Upper lobe of left lung (tissue), 6 donors: Measurements from ENCODE around the gene DRC1. TPM values are rescaled to one million over a fixed set of nuclear protein-coding genes. Genes with fewer than 3 reads are reported as not detected.
A peak's percentile ranks its signal among the peaks of the same experiment; 100 is the strongest.

Source experiments
- ATAC-seq, 2 donors: fragments of 200-7000 bp; cut with Tn5 transposase; one replicate each; pipeline ENCODE4 v1.9.1; 2022; ENCODE audit warnings: mild to moderate bottlenecking in 2 of 2, moderate library complexity in 2 of 2; ENCODE audit not compliant: low FRiP score in 2 of 2
- DNase-seq, 2 donors: peaks; one replicate each; pipeline ENCODE4 v3.0.0-alpha.2; 2019 to 2020
- H3K27ac ChIP-seq, 4 donors: fragments of 200-600 bp; sonication (generic); one replicate each; pipeline ENCODE4 v1.5.1; 2016 to 2019
- H3K27me3 ChIP-seq, 4 donors: fragments of 200-600 bp; sonication (generic); one replicate each; pipeline ENCODE4 v1.5.1; 2017 to 2019
- H3K36me3 ChIP-seq, 4 donors: fragments of 200-600 bp; sonication (generic); one replicate each; pipeline ENCODE4 v1.5.1; 2016 to 2019
- H3K4me1 ChIP-seq, 4 donors: fragments of 200-600 bp; sonication (generic); one replicate each; pipeline ENCODE4 v1.5.1; 2018 to 2019
- H3K4me3 ChIP-seq, 4 donors: fragments of 200-600 bp; sonication (generic); one replicate each; pipeline ENCODE4 v1.5.1; 2017 to 2019; ENCODE audit warnings: mild to moderate bottlenecking in 2 of 4, moderate library complexity in 1 of 4
- H3K9me3 ChIP-seq, 4 donors: fragments of 200-600 bp; sonication (generic); one replicate each; pipeline ENCODE4 v1.5.1; 2018 to 2019
- EP300 ChIP-seq, 4 donors: sonication (generic); formaldehyde crosslinking; IDR thresholded peaks; one replicate each; pipeline ENCODE4 v1.5.1; 2017; ENCODE audit warnings: antibody characterized with exemption in 4 of 4, control low read depth in 2 of 4
- POLR2A ChIP-seq, 4 donors: fragments of 450-650 bp; IDR thresholded peaks; one replicate each; pipeline ENCODE4 v1.5.1; 2016 to 2017; ENCODE audit warnings: antibody characterized with exemption in 4 of 4, mild to moderate bottlenecking in 2 of 4
- POLR2AphosphoS5 ChIP-seq, 2 donors: sonication (generic); formaldehyde crosslinking; IDR thresholded peaks; one replicate each; pipeline ENCODE4 v1.5.1; 2017; ENCODE audit warnings: antibody characterized with exemption in 2 of 2
- WGBS, 2 donors: methylation state at CpG; one replicate each; pipeline ENCODE4 v1.1.5; 2017 to 2018; 5-methylcytosine and 5-hydroxymethylcytosine counted together
- total RNA-seq, 6 donors: library from RNA; depleted of rRNA in 4 of 6; stranded (reverse); fragments of >200 nt in 4 of 6; gene quantifications; one replicate each; pipeline versions ENCODE4 v1.1.0 to v1.2.1, GENCODE V29; 2016 to 2021
- TF ChIP-seq, protein P1 (sequence below), 6 experiments: fragments of 450-650 bp in 4 of 6; fragments of 200-600 bp in 2 of 6; sonication (generic) in 2 of 6; IDR thresholded peaks; one replicate each; pipeline ENCODE4 v1.5.1; 2016 to 2019; ENCODE audit warnings: antibody characterized with exemption in 6 of 6
- donor health status: DM: no; HTN: no; CAD: no; lungs with moderate emphysema.
- donor health status: DM: no; HTN: yes; CAD: no; lungs with severe emphysema.

DRC1 gene
- total RNA-seq, 6 donors from 2014 or later = 0.17 to 27.4 (median 4.7) TPM

DNA sequence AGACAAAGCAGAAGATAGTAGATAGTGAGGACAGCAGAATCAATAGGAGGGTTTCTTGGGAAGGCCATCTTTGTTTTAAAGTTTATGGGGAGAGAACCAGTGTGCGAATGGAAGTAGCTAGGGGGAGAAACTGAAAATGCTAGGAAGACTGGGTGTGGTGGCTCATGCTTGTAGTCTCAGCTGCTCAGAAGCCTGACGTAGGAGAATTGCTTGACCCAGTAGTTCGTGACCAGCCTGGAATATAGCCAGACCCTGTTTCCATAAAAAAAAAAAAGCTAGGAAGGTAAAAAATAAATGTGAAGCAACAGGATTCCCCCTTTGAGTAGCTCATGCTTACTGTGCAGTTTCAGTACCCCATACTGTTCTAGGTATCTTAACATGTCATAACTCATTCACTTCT is 19.2 kb upstream of the DRC1 start:
- Histone ChIP-seq H3K4me3 (no peak overlapping the region), H3K27me3 (no peaks in the 10 kb centered on the region), H3K4me1 (no peaks in the 10 kb centered on the region), H3K9me3 (no peaks in the 10 kb centered on the region), H3K36me3 (peaks cover 0 to 46% (median 6%) of the 10 kb centered on the region in 4 donors), H3K27ac (no peak overlapping the region)
- DNase-seq (no peak), ATAC-seq (peak in 1 of 2 donors; percentile 44)
- TF ChIP-seq POLR2AphosphoS5 (IDR thresholded peaks at IDR 0.05) (no peak), EP300 (IDR thresholded peaks at IDR 0.05) (no peak), POLR2A (IDR thresholded peaks at IDR 0.05) (no peak)
- TF ChIP-seq, protein P1, sequence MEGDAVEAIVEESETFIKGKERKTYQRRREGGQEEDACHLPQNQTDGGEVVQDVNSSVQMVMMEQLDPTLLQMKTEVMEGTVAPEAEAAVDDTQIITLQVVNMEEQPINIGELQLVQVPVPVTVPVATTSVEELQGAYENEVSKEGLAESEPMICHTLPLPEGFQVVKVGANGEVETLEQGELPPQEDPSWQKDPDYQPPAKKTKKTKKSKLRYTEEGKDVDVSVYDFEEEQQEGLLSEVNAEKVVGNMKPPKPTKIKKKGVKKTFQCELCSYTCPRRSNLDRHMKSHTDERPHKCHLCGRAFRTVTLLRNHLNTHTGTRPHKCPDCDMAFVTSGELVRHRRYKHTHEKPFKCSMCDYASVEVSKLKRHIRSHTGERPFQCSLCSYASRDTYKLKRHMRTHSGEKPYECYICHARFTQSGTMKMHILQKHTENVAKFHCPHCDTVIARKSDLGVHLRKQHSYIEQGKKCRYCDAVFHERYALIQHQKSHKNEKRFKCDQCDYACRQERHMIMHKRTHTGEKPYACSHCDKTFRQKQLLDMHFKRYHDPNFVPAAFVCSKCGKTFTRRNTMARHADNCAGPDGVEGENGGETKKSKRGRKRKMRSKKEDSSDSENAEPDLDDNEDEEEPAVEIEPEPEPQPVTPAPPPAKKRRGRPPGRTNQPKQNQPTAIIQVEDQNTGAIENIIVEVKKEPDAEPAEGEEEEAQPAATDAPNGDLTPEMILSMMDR (IDR thresholded peaks at IDR 0.05) = no peak
- 88 to 89% methylated on average over 3 of the region's 3 CpGs for WGBS, 2 donors

DNA sequence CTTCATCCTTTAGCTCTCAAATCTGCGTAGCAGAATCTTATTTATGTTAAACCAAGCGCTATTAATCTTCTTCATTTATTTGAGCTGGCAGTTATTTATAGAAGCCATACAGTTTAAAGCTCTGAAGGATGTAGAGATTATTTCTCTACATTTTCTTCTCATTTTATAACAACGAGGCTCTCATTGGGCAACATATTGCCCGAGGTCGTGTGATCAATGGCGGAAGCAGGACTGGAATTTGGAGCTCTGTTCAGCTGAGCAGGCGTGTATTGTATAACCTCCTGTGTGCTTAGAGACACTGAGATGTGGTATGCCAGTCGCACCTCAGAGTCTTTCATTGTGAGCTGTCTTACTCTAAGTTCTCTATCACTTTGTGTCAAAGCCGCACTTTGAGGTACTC is 17.5 kb upstream of the DRC1 start:
- Histone ChIP-seq H3K36me3 (peaks cover 4 to 44% (median 6%) of the 10 kb centered on the region in 4 donors), H3K4me1 (no peaks in the 10 kb centered on the region), H3K27me3 (no peaks in the 10 kb centered on the region), H3K4me3 (no peak overlapping the region), H3K9me3 (no peaks in the 10 kb centered on the region), H3K27ac (no peak overlapping the region)
- TF ChIP-seq POLR2AphosphoS5 (IDR thresholded peaks at IDR 0.05) = no peak
- TF ChIP-seq EP300 (IDR thresholded peaks at IDR 0.05) = no peak
- TF ChIP-seq POLR2A (IDR thresholded peaks at IDR 0.05) = no peak
- TF ChIP-seq, protein P1 (IDR thresholded peaks at IDR 0.05) = no peak
- WGBS, 2 donors = 90 to 93% methylated on average over 9 of the region's 9 CpGs
- ATAC-seq (no peak), DNase-seq (no peak)

DNA sequence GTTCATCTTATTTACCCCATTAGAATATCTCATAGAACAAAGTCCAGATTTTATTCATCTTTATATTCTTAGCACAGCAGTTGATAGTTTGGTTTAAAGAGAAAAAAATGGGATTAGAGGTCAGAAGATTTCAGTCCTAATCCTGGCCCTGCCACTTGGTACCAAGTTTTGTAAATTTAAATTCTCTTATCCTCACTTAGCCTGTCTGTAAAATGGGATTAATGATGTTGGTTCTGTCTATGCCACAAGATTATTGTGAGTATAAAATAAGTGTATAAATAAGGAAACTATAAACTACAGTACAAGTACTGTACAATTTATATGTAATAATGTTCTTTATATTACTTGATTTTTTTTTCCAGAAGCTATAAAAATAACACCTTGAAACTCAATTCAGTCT is 17.1 kb upstream of the DRC1 start:
- no peak for TF ChIP-seq EP300 (IDR thresholded peaks at IDR 0.05)
- TF ChIP-seq POLR2A (IDR thresholded peaks at IDR 0.05) = no peak
- TF ChIP-seq POLR2AphosphoS5 (IDR thresholded peaks at IDR 0.05) = no peak
- TF ChIP-seq, protein P1 (IDR thresholded peaks at IDR 0.05) = no peak
- Histone ChIP-seq H3K4me1 (no peaks in the 10 kb centered on the region), H3K4me3 (no peak overlapping the region), H3K27ac (no peak overlapping the region), H3K9me3 (no peaks in the 10 kb centered on the region), H3K36me3 (peaks cover 6 to 47% (median 7%) of the 10 kb centered on the region in 4 donors), H3K27me3 (no peaks in the 10 kb centered on the region)
- DNase-seq (no peak), ATAC-seq (no peak)

DNA sequence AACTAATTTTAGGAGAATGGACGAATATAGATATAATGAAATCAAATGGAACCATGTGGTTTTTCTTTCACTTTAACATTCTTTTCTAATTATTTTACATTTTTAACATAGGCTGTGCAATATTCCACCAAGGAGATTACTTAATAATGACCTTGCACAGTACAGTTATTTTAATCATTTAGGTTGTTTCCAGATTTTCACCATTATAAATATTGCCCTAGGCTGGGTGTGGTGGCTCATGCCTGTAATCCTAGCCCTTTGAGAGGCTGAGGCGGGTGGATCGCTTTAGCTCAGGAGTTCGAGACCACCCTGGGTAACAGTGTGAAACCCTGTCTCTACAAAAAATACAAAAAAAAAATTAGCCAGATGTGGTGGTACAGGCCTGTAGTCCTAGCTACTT is 14.5 kb upstream of the DRC1 start:
- no peak overlapping the region for H3K27ac ChIP-seq
- H3K9me3 ChIP-seq = no peaks in the 10 kb centered on the region
- no peak overlapping the region for H3K4me3 ChIP-seq
- 95 to 100% methylated on average over 4 of the region's 4 CpGs for WGBS, 2 donors
- peaks cover 6 to 53% (median 7%) of the 10 kb centered on the region in 4 donors for H3K36me3 ChIP-seq
- ATAC-seq (no peak), DNase-seq (no peak)
- H3K27me3 ChIP-seq = no peaks in the 10 kb centered on the region
- TF ChIP-seq, protein P1 (IDR thresholded peaks at IDR 0.05) = no peak
- TF ChIP-seq EP300 (IDR thresholded peaks at IDR 0.05) (no peak), POLR2AphosphoS5 (IDR thresholded peaks at IDR 0.05) (no peak), POLR2A (IDR thresholded peaks at IDR 0.05) (no peak)
- no peaks in the 10 kb centered on the region for H3K4me1 ChIP-seq

DNA sequence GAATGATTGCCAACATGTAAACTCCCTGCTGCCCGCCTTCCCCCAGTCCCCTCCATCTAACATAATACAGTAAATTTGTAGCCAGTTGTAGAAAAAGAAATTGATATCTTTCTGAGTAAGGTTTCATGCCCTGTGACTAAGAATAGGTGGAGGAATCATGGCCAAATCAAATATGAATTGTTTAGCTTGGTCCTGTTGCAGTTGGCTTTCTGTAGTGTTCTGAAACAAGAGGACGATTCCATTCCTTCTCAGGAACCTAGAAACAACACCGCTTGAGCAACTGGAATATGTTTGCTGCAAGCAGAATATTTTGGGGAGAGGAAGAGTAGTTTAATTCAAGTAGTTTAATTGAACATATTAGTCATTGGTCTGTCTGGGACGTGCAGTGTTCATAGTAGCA is 7.0 kb upstream of the DRC1 start:
- no peaks in the 10 kb centered on the region for H3K27me3 ChIP-seq
- H3K4me3 ChIP-seq = no peak overlapping the region
- ATAC-seq = no peak
- TF ChIP-seq EP300 (IDR thresholded peaks at IDR 0.05) (no peak), POLR2A (IDR thresholded peaks at IDR 0.05) (no peak), POLR2AphosphoS5 (IDR thresholded peaks at IDR 0.05) (no peak)
- TF ChIP-seq, protein P1 (IDR thresholded peaks at IDR 0.05) = no peak
- H3K27ac ChIP-seq = no peak overlapping the region
- H3K4me1 ChIP-seq = no peaks in the 10 kb centered on the region
- H3K9me3 ChIP-seq = no peaks in the 10 kb centered on the region
- no peak for DNase-seq
- WGBS, 2 donors = 89 to 92% methylated on average over 4 of the region's 4 CpGs
- peaks cover 0 to 9% (median 0%) of the 10 kb centered on the region in 4 donors for H3K36me3 ChIP-seq
